ENCODE data around the gene KIF12. TPM values are rescaled to one million over a fixed set of nuclear protein-coding genes. Genes with fewer than 3 reads are reported as not detected.

KIF12 gene
- polyA plus RNA-seq, 1 donor (not counting 4 experiments of a cell fraction or from before 2014, with no cell fraction given), result 1.5 TPM

DNA sequence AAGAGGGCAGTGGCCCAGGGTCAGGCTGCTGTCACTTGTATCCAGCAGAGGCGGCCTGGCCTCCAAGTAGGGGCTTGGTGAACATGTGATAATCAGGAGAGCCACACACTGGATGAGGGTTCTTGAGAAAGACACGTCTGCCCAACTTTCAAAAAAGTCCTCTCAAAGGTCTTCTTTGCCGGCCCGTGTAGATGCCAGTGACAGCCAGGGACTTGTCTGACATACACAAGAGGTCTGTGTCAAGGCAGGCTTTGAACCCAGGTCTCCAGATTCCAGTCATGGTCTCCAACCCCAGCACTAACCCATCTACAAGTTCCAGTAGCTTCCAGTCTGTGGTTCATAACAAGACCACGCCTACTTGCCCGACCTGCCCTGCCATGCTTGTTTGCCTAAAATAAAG lies 13.1 kb downstream of the KIF12 start:
- H3K79me2 ChIP-seq (ENCODE audit: control insufficient read depth, insufficient read depth, low read length), result no peaks in the 10 kb centered on the region
- peaks cover 3% of the 10 kb centered on the region for H3K27me3 ChIP-seq (ENCODE audit: control insufficient read depth, extremely low read depth, insufficient read depth, low read length)
- no peak overlapping the region for H2AFZ ChIP-seq (ENCODE audit: control insufficient read depth, low read length)
- dilution Hi-C loops (cut with MboI; ENCODE audit: extremely low pct_ligation_motif_present, low sequenced_read_pairs), result no loop called here
- FAIRE-seq (no peak), DNase-seq (ENCODE audit: low read depth, low spot score) (no peak)
- peaks cover 4% of the 10 kb centered on the region for H3K4me1 ChIP-seq (ENCODE audit: control insufficient read depth, extremely low read depth, insufficient read depth, low read length)
- H3K27ac ChIP-seq (ENCODE audit: control insufficient read depth, insufficient read depth, low read length), result no peak overlapping the region
- H3K4me3 ChIP-seq (ENCODE audit: control insufficient read depth in 2 of 3, extremely low read depth in 1 of 3, insufficient read depth in 2 of 3, low read depth in 1 of 3, low read length in 3 of 3), result no peak overlapping the region
- no peak overlapping the region for H3K4me2 ChIP-seq (ENCODE audit: control insufficient read depth, extremely low read depth, insufficient read depth, low read depth, low read length)
- no peaks in the 10 kb centered on the region for H3K9me3 ChIP-seq (ENCODE audit: control insufficient read depth, low read depth, low read length)
- H4K20me1 ChIP-seq (ENCODE audit: control insufficient read depth, extremely low read depth, insufficient read depth, low read length), result no peaks in the 10 kb centered on the region
- TF ChIP-seq CTCF (optimal IDR thresholded peaks at IDR 0.05 in 1 of 3, IDR thresholded peaks at IDR 0.05 in 1 of 3, conservative IDR thresholded peaks at IDR 0.05 in 1 of 3; ENCODE audit: extremely low read depth in 1 of 3, insufficient read depth in 2 of 3, low read length in 3 of 3) (no peak), EZH2 (IDR thresholded peaks at IDR 0.05; ENCODE audit: low read length) (no peak)
- H3K36me3 ChIP-seq (ENCODE audit: control insufficient read depth in 2 of 2, extremely low read depth in 1 of 2, insufficient read depth in 2 of 2, low read length in 2 of 2), result no peaks in the 10 kb centered on the region
- no peak overlapping the region for H3K9ac ChIP-seq (ENCODE audit: control insufficient read depth, extremely low read depth, insufficient read depth, low read length)
- no peaks in the 10 kb centered on the region for H3K9me1 ChIP-seq (ENCODE audit: control insufficient read depth, extremely low read depth, insufficient read depth, low read length)

GRCh38 chr9:114085387-114085789 lies 13.7 kb downstream of the KIF12 start:
- no peak for FAIRE-seq
- dilution Hi-C loops (cut with MboI; ENCODE audit: extremely low pct_ligation_motif_present, low sequenced_read_pairs), result no loop called here

More at GRCh38 chr9:114085387-114085789, 13.7 kb downstream of the KIF12 start:
- no peaks in the 10 kb centered on the region for H3K9me1 ChIP-seq (ENCODE audit: control insufficient read depth, extremely low read depth, insufficient read depth, low read length)
- no peak overlapping the region for H3K9ac ChIP-seq (ENCODE audit: control insufficient read depth, extremely low read depth, insufficient read depth, low read length)
- no peak for DNase-seq (ENCODE audit: low read depth, low spot score)
- no peak overlapping the region for H3K4me2 ChIP-seq (ENCODE audit: control insufficient read depth, extremely low read depth, insufficient read depth, low read depth, low read length)
- peaks cover 3% of the 10 kb centered on the region for H3K27me3 ChIP-seq (ENCODE audit: control insufficient read depth, extremely low read depth, insufficient read depth, low read length)
- H3K4me3 ChIP-seq (ENCODE audit: control insufficient read depth in 2 of 3, extremely low read depth in 1 of 3, insufficient read depth in 2 of 3, low read depth in 1 of 3, low read length in 3 of 3), result no peak overlapping the region
- no peak for TF ChIP-seq CTCF (optimal IDR thresholded peaks at IDR 0.05 in 1 of 3, IDR thresholded peaks at IDR 0.05 in 1 of 3, conservative IDR thresholded peaks at IDR 0.05 in 1 of 3; ENCODE audit: extremely low read depth in 1 of 3, insufficient read depth in 2 of 3, low read length in 3 of 3)
- TF ChIP-seq EZH2 (IDR thresholded peaks at IDR 0.05; ENCODE audit: low read length), result no peak
- no peak overlapping the region for H2AFZ ChIP-seq (ENCODE audit: control insufficient read depth, low read length)
- no peak overlapping the region for H3K27ac ChIP-seq (ENCODE audit: control insufficient read depth, insufficient read depth, low read length)
- H4K20me1 ChIP-seq (ENCODE audit: control insufficient read depth, extremely low read depth, insufficient read depth, low read length), result no peaks in the 10 kb centered on the region
- H3K9me3 ChIP-seq (ENCODE audit: control insufficient read depth, low read depth, low read length), result no peaks in the 10 kb centered on the region
- H3K36me3 ChIP-seq (ENCODE audit: control insufficient read depth in 2 of 2, extremely low read depth in 1 of 2, insufficient read depth in 2 of 2, low read length in 2 of 2), result no peaks in the 10 kb centered on the region
- no peaks in the 10 kb centered on the region for H3K79me2 ChIP-seq (ENCODE audit: control insufficient read depth, insufficient read depth, low read length)
- peaks cover 4% of the 10 kb centered on the region for H3K4me1 ChIP-seq (ENCODE audit: control insufficient read depth, extremely low read depth, insufficient read depth, low read length)

Measured in keratinocyte (primary cell).